Cerebellar cortex (tissue), 1 donor: Measurements from ENCODE around the gene SBK1.

ENCODE experiments used
- DNase-seq: peaks from one replicate; pipeline ENCODE4 v3.0.0-alpha.2; 2015; ENCODE audit warnings: low spot score

SBK1 gene

DNA sequence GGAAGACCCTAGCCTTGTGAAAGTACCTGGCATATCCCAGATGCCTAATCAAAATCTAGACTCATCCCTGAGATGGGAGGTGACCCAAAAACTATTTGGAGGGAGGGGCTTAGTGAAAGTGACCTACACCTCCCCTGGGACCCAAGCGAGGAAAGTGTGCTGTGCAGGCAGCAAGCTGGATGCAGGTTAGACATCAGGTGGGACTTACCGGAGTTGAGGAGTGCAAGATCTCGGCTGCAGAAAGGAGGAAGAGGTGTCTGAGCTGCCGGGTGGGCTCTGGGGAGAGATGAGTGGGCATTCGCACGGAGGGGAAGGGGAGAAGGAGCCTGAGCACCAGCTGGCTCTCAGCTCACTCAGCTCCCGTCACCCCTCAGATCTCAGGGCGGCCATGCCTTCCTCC lies 10.3 kb upstream of the SBK1 start:
- no peak for DNase-seq

DNA sequence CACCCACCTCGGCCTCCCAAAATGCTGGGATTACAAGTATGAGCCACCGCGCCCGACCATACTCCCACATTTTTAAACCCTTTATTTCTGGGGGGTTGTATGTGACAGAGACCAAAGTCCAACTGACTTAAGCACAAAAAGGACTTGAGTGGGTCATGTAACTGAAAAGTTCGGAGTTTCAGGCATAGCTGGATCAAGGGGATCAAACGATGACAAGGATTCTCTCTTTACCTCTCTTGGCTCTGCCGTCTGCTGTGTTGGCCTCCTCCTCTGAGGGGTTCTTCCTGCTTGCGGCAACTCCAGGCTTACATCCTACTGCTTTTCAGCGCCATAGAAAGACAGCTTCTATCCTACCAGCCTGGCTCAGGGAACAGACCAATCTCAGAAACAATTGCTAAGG lies 9.2 kb upstream of the SBK1 start:
- no peak for DNase-seq

DNA sequence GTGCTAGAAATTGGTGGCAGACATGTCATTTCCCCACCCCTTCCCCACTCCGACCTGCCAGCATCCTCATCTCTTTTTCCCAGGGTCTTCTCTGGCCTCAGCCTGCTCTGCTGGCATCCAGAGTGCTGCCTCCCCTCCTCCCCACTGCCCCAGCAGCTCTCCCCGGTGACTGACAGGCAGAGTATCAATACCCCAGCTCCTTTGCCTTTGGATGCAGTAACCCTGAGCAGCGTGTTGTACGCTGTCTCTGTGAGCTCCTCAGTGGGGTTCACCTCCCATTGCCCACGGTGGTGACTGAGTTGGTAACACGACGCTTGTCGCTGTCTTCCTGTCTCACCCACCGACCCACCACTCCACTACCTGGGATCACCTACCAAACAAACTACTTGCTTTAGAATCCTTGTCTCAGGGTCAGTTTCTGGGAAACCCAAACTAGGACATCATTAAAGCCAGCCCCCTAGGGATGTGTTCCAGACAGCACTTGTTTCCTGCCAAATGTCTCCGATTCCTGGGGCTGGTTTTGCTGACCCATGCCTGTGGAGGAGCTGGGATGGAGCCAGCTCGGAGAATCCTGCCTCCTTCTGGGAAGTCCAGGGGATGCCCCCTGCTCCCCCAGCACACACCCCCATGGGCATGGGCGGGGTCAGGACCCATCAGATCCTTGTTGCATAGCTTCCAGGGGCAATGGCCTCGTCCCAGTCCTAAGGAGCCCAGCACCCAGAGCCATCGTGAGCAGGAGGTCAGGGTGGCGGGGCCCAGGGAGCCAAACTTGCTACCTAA lies 8.3 kb upstream of the SBK1 start:
- DNase-seq = no peak

DNA sequence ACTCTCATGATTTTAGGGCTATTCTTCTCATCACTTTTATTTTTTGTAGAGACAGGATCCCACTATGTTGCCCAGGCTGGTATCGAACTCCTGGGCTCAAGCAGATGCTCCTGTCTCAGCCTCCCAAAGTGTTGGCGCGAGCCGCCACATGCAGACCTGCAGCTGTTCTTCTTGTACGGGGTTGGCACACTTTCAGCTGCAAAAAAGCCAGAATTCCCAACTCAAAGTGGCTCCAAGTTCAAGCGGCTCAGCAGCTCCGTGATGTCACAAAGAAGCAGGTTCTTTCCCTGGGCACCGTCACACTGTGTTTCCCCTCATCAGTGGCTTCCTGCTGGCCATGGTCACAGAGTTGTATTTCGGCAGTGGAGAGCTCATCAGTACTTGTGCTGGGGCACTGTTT lies 6.7 kb upstream of the SBK1 start:
- no peak for DNase-seq

DNA sequence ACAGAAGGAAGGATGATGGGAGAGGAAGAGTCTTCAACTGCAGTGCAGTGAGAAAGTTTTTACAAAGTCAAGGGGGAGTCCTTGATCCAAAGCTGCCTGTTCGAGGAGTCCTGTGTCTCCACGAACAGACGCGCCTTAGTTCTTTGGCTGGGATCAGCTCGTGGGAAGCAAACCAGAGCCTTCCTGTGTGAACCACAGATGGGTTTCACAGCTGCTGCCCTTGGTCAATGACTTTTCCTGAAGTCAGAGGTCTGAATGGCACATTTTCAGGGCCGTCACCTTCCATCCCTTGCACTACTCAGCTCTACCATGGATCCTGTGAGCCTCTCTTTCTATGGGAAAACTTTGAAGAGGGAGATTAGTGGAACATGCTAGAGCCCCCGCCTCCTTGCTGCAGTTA lies 4.2 kb upstream of the SBK1 start:
- no peak for DNase-seq

DNA sequence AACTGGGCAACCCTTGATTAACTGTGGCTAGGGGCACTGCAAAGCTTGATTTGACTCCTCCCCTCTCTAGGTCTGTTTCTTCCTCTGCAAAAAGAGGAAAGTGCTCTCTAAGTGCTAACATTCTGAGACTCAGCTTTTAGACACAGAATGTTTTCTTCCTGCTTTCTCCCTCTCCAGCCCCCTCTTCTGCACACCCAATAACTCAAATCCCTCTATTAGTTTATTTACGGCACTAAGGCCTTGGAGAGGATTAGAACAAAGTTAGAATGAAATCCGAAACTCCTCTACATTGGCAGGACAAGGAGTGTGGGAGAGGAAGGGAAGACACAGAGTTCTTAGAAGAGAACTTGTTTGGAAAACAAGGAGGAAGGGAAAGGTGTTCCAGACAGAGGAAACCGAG lies 3.3 kb upstream of the SBK1 start:
- no peak for DNase-seq

DNA sequence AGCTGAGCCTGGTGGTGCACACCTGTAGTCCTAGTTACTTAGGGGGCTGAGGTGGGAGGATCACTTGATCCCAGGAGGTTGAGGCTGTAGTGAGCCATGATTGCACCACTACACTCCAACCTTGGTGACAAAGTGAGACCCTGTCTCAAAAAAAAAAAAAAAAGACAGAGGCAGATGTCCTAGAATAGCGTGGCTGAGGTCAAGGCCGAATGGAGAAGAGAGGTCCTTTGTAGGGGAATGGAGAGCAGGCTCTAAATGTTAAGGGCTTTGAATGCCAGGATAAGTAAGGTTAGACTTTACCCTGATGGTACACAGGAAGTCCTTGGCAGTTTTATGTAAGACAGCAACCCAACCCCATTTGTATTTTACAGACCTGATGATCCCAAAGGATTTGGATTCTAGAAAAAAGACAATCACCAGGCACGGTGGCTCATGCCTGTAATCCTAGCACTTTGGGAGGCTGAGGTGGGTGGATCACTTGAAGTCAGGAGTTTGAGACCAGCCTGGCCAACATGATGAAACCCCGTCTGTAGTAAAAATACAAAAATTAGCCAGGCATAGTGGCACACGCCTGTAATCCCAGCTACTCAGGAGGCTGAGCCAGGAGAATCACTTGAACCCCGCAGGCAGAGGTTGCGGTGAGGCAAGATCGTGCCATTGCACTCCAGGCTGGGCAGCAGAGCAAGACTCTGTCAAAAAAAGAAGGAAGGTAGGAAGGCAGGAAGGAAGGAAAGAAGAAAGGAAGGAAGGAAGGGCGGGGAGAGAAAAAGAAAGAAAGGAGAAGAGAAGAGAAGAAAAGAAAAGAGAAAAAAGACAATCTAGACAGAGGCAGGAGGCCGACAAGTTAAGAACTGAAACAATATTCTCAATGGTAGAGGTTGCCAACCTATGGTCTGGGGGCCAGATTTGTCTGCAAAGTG lies 2.1 kb upstream of the SBK1 start:
- no peak for DNase-seq

DNA sequence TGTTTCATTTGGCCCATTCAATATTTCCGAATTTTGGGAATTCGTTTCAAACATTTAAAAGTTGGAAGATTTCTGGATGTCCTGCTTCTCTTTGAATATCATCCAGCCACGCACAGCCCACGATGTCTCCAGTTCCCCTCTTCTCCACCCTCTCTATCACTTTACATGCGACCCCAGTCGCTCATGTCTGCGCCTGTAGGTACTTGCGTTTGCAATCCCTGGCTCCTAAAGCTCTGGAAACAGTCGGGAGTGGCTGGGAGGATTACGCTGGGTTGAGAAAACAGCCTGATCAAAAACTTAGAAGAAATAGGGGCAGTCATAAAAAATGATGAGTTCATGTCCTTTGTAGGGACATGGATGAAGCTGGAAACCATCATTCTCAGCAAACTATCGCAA lies 1.5 kb upstream of the SBK1 start:
- no peak for DNase-seq

DNA sequence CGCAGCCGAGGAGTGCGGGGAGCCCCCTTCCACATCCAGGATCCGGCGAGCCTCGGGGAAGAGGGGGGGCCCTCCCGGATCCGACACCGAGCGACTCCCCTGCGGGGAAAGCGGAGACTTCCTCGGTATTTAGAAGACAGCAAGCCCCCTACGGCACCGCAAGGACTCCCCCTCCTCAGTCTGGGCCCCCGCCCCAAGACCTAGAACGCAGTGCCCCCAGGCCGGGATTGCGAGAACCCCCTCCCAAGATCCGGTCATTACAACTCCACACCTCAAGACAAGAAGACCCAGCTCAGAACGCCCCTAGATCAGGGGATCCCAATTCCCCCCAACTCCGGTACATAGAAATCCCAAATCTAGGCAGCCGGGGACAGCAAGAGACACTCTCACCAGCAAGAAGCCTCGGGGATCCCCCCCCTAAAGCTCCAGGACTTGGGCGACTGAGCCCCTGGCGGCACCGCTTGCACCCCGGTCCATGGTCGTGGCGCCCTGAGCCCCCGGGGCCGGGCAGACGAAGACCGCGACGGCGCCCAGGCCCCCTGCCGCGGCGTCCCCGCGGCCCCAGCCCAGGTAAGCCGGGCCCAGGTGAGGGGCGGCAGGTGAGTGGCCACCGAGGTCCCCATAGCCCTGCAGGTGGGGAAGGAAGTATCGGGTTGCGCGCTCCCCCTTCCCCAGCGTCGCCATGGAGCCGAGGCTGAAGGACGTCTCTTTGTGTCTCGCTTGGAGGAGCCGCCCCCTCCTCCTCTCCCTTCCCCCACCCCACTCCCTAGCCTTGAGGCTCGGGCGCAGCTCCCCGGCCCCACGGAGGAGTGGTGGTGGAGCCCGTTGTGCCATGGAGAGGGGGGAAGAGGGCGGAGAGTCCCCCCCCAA lies 641 bp downstream of the SBK1 start:
- DNase-seq = no peak

DNA sequence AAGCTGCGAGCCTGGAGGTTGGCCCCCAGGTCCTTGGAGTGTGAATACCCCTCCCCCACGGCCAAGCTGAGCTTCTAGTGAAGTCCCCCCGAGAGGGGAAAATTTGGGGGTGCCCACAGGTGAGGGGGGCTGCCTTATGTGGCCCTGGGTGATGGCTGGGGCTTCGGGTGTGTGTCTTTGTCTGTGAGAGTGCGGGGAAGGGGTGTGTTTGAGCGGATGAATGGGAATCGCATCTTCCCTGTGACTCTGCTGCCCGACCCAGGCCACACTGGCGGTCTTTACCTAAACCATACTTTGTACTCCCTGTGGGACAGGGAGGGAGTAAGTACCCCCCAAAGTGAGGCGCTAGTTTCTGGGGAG lies 1.3 kb downstream of the SBK1 start:
- no peak for DNase-seq

DNA sequence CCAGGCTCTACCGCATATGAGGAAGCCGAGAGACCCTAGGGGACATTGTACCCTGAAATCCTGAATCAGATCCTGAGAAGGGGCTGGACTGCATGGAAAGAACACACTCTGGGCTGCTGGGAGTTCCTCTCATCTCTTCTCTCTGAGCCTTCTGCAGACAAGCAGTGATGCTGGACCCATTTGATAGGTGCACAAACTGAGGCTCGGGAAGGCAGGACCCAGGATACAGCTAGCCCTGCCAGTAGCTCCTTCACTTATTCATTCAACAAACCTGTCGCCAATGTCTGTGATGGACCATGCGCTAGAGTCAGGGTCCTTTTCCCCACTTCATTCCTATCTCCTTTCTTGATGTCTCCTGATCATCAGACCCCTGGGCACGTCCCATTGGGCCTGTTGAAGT lies 1.9 kb downstream of the SBK1 start:
- no peak for DNase-seq

DNA sequence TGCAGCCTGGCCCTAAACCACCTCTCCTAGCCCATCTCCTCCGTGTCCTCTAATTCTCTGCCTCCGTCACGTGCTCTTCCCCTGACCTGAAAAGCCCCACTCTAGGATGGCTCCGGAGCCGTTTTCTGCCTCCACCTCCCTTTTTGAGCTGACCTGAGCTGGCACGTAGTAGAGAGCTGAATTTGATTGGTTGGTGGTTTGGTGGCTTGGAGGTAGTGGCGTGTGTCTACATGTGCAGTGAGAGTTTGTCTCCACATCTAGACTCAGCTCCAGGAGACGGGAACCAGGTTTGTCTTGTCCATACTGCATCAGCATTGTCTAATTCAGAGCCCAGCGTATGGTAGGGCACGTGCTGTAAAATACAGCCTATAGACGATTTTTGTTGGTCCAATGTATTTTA lies 3.0 kb downstream of the SBK1 start:
- no peak for DNase-seq

DNA sequence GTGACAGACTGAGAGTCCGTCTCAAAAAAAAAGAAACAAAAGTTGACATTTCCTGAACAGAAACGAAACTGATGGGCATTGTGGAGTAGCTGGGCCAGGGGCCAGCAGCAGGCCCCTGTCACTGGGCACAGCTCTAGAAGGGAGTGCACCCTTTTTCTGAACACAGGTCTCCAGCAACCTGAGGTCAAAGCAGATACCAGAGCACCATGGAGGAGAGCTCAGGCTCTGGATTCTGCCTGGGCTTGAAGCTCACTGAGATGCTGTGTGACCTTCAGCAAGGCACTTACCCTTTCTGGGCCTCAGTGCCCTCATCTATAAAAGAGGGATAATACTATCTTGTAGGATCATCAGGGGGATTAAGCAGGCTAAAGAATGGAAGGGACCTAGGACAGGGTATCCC lies 5.0 kb downstream of the SBK1 start:
- no peak for DNase-seq

DNA sequence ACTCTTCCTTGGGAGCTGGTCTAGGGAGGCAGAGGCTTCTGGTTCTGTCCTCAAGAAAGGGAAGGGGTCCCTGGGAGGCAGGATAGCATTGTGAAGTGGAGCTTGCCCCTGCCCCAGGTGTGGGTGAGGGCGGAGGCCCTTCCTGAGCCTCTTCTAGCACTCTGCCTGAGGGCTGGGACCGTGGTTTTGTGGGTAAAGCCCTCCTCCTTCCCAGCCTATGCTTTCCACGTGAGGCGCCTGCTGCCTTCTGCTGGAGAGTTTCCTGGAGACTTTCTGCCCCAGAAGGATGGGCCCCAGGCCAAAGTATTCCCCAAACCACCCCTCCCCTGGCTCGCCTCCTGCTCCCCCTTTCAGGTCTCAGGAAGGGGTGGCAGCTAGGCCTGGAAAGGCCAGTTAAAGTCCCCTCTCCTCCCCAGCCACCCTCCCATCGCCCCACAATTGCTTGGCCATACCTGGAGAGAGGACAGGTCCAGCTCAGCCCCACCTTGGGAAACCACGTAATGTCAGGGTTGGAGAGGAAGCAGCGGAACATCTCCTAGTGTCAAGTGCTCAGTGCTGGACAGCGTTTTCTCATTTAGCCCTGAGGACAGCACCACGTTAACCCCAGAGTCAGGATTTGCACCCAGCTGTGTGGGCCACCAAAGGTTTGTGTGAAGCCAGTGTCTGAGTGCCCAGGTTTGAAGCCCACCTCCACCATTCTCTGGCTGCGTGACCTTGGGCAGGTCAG lies 5.6 kb downstream of the SBK1 start:
- no peak for DNase-seq

DNA sequence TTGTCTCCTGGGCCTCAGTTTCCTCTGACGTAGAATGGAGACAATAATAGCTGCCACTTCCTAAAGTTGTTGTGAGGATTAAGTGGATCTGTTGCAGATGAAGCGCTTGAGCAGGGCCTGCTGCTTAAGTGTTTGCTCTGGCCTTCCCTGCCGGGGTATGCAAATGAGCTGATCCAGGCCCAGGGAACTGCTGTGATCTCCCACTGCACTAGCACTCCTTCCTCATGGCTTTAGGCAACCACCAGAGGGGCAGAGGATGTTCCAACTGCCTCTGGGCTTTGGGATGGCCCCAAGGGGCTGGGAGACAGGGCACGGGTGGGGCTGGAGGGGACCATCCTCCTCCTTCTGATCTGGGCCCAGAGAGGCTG lies 6.2 kb downstream of the SBK1 start:
- no peak for DNase-seq

DNA sequence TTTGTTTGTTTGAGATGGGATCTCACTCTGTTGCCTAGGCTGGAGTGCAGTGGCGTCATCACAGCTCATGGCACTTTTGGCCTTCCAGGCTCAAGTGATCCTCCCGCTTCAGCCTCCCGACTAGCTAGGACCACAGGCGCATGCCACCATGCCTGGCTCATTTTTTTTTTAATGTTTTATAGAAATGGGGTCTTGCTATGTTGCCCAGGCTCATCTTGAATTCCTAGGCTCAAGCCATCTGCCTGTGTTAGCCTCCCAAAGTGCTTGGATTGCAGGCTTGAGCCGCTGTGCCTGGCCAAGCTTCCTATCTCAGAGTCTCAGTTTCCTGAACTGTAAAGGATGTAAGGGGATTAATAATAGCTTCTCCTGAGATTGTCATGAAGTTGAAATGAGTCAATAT lies 8.0 kb downstream of the SBK1 start:
- DNase-seq = no peak

DNA sequence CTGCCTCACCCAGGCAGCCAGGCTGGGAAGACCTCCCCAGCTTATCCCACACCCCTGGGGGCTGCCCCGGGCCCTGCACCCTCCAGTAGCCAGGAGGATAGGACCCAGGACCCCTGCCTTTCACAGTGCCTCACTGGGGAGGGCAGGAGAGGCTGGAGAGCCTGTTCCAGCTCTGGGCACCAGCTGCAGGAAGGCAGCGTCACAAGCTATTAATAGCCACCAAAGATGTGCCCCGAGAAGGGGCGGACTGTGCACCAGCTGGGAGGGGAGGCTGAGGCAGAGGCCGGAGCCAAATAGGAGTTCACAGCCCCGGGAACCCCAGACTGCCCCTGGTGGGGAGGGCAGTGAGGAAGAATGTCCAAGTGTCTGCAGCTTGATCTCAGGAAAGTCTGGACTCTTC lies 8.8 kb downstream of the SBK1 start:
- no peak for DNase-seq

DNA sequence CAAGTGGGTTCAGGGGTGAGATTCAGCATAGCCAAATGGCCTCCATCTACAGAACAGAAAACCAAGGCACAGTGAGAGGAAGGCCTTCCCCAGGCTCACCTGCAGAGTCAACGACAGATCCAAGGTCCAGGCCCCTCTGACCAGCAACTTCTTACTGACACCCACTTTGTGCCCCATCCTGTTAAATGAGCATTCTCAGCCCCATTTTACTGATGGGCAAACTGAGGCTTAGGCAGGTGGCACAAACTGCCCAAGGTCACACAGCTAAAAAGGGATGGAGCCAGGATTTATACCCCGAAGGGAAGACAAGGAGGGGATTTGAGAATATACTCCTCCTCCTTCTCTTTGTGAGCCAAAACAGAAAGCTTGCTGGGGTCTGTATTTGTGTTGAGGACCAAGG lies 9.3 kb downstream of the SBK1 start:
- DNase-seq = no peak

DNA sequence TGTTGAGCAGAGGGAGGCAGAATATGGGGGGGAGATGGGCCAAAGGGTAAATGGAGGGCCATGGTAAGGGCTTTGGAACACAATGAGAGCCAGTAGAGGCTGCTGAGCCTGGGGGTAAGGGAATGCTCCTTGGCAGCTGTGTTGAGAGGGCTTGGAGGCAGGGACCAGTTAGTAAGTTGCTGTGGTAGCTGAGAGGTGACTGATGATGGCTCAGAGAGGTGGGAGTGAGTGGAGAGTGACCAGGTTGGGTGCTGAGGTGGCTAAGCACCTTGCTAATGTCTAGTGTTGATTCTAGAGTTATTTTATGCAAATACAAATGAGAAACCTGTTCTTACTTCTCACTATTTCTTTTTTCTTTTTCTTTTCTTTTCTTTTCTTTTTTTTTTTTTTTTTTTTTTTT lies 10.8 kb downstream of the SBK1 start:
- DNase-seq = no peak

DNA sequence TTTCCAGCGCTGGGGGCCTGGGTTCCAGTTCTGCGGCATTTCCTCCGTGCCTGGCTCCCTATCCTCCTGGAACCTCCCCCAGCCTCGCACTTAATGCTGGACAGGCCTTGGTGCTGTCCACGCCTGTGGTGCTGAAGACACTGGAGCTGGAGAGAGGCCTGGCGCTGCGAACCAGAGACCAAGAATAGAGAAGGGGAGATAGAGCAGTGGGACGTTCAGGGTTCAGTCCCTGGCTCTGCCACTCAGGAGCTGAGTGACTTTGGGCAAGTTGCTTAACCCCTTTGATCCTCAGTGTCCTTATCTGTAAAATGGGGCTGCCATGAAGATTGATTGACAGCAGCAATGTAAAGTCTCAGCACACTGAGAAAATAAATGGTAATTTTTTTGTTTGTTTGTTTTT lies 11.9 kb downstream of the SBK1 start:
- DNase-seq = no peak

DNA sequence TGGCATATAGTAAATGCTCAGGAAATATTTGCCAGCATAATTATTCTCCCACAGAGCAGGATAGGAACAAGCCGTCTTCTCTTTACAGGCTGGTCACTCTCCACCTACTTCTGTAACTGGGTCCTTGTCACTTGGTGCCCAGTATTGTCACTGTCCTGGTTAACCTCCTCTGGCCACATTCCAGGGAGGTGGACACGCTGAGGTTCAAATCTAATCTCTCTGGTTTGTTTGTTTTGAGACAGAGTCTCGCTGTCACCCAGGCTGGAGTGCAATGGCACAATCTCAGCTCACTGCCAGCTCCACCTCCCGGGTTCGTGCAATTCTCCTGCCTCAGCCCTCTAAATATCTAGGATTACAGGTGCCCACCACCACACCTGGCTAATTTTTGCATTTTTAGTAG lies 15.6 kb downstream of the SBK1 start:
- no peak for DNase-seq
